HG02981 (cell line): Measurements from ENCODE around the gene PRKCA.

Experiments
- ATAC-seq: cut with Tn5 transposase; IDR thresholded peaks from one replicate; pipeline ENCODE4 v1.9.1; 2021; ENCODE audit warnings: mild to moderate bottlenecking, moderate library complexity; ENCODE audit not compliant: unreplicated experiment

The PRKCA gene

GRCh38 chr17:66842505-66842904 is 540.1 kb downstream of the PRKCA start:
- no peak for ATAC-seq

GRCh38 chr17:66842959-66843358 is 540.5 kb downstream of the PRKCA start:
- no peak for ATAC-seq

- no peak for ATAC-seq
Measured at GRCh38 chr17:66843627-66844026, 541.2 kb downstream of the PRKCA start.

GRCh38 chr17:66847704-66848103 is 545.3 kb downstream of the PRKCA start:
- ATAC-seq, result no peak

GRCh38 chr17:66848496-66848895 is 546.1 kb downstream of the PRKCA start:
- ATAC-seq, result no peak

- no peak for ATAC-seq
Measured at GRCh38 chr17:66849032-66849655, 546.7 kb downstream of the PRKCA start.

- ATAC-seq, result no peak
Measured at GRCh38 chr17:66849851-66850580, 547.6 kb downstream of the PRKCA start.

GRCh38 chr17:66850692-66851091 is 548.3 kb downstream of the PRKCA start:
- no peak for ATAC-seq

- ATAC-seq, result no peak
Measured at GRCh38 chr17:66855204-66855603, 552.8 kb downstream of the PRKCA start.

GRCh38 chr17:66858226-66859083 is 556.0 kb downstream of the PRKCA start:
- ATAC-seq, result no peak

GRCh38 chr17:66859353-66859752 is 556.9 kb downstream of the PRKCA start:
- ATAC-seq, result no peak

GRCh38 chr17:66860204-66860603 is 557.8 kb downstream of the PRKCA start:
- ATAC-seq, result no peak
